GM21576 (cell line): Measurements from ENCODE around the gene BLVRB.
A peak's percentile ranks its signal among the peaks of the same experiment; 100 is the strongest.
"Not testable (repeated sequence)": the region's sequence is repeated elsewhere in the genome, so short reads cannot be mapped to it uniquely, and the experiment has no call there.

Experiments
- ATAC-seq: cut with Tn5 transposase; IDR thresholded peaks from one replicate; pipeline ENCODE4 v1.9.1; 2021; ENCODE audit warnings: mild to moderate bottlenecking, moderate library complexity; ENCODE audit not compliant: unreplicated experiment

The BLVRB gene

DNA sequence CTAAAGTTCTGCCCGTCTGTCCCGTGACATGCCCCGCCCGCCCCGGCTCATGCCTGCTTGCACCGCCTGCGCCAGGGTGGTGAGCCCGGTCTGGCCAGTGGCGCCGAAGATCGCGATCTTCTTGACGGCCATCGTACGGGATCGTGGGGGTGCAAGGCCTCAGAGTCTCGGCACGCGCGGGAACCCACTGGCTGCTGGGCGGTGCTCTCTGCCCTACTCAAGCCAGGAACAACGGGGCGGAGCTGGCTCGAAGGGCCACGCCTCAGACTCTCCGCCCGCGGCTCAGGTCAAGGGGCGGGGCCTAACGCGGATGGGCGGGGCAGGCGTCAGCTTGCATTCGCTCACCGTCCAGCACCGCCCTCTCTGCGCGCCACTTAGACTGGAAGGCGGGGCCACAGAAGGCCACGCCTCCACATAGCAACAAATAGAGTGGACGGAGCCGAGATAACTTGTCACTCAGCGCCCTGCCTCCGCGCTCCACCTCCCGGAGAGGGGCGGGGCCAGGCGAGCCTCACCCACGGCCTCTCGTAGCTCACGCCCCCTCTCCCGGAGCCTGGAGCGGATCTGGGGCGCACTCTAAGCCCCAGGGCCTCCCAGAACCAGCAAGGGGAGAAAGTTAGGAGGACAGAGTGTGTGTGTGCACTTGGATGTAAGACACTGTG lies at the start of gene BLVRB:
TSS of gene BLVRB (minus strand) at position 189 of the 662 bp plus-strand sequence. CDS start at position 132, 57 bp downstream.
- peak; percentile 79 for ATAC-seq

DNA sequence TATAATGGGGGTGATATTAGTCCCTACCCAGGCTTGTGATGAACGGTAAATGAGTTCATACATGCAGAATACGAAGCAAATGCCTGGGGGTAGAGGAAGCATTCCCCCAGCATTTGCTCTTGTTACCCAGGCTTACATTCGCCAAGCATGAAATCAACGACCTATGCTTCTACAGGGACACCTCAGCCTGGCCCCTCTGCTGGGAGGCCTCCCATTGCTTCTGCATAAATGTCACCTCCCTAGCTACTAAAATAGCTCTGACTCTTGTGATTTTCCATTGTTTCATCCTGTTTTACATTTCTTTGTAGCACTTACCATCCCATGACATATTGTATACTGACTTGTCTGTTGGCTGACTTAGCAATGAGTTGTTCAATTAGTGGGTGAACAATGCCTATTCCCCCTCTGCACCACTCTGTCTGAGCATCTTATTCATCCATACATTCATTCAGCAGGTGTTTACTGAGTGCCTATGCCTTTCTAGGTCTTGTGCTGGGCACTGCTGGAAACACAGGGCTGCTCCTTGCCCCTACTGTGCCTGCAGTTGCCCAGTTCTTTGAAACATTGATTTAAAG lies 48.3 kb upstream of the BLVRB start:
- ATAC-seq: no peak

DNA sequence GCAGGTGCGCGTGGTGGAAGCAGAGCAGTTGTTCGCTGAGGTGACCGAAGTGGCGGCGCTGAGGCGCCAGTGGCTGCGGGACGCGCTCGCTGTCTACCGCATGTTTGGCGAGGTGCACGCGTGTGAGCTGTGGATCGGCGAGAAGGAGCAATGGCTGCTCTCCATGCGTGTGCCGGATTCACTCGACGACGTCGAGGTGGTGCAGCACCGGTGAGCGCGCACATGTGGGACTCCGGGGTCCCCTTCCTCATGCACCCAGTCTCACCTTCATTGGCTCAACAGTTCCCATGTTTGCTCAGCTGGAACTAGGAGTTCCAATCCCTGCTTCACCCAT lies 47.8 kb upstream of the BLVRB start:
- ATAC-seq: no peak

DNA sequence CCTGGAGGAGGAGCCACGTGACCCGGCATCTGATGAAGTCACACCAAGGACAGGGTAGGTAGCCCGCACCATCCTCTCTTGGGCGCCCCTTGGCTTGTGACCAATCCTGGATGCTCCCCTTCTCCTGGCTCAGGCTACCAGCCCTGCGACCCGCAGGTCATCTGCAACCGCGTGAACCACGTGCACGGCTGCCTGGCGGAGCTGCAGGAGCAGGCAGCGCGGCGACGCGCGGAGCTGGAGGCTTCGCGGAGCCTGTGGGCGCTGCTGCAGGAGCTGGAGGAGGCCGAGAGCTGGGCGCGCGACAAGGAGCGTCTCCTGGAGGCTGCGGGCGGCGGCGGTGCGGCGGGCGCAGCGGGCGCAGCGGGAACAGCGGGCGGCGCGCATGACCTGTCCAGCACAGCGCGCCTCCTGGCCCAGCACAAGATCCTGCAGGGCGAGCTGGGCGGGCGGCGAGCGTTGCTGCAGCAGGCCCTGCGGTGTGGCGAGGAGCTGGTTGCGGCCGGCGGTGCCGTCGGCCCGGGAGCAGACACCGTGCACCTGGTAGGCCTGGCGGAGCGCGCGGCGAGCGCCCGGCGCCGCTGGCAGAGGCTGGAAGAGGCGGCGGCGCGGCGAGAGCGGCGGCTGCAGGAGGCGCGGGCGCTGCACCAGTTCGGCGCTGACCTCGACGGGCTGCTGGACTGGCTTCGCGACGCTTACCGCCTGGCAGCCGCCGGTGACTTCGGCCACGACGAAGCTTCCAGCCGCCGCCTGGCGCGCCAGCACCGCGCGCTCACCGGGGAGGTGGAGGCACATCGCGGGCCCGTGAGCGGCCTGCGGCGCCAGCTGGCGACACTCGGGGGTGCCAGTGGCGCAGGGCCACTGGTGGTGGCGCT lies 47.2 kb upstream of the BLVRB start:
- ATAC-seq: no peak

DNA sequence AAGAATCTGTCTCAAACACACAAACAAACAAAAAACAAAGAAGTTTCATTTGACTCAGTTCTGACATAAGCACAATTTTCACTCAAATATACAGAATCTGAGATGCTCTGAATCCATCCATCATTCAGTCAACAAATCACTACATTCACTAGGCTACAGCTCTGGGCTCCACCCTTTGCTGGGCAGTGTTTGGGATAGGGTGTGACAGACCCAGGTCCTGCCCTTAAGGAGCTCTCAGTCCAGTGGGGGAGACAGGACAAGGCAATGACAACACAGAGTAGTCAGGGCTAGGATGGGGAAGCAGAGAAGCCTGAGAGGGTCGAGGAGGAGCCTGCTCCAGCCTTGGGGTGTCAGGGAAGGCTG lies 46.5 kb upstream of the BLVRB start:
- no peak for ATAC-seq

DNA sequence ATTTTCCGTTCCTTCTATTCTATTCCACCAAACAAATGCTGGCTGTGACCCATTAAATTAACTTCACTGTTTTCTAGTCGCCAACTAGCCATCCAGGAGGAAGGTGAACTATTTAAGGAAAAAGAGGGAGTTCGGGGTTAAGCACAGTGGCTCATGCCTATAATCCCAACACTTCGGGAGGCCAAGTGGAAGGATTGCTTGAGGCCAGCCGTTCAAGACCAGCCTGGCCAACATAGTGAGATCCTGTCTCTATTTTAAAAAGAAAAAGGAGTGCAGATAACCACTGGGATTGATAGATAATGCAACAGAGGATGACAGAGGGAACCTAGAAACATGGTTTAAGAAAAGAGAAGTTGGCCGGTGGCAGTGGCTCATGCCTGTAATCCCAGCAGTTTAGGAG lies 45.9 kb upstream of the BLVRB start:
- no peak for ATAC-seq

DNA sequence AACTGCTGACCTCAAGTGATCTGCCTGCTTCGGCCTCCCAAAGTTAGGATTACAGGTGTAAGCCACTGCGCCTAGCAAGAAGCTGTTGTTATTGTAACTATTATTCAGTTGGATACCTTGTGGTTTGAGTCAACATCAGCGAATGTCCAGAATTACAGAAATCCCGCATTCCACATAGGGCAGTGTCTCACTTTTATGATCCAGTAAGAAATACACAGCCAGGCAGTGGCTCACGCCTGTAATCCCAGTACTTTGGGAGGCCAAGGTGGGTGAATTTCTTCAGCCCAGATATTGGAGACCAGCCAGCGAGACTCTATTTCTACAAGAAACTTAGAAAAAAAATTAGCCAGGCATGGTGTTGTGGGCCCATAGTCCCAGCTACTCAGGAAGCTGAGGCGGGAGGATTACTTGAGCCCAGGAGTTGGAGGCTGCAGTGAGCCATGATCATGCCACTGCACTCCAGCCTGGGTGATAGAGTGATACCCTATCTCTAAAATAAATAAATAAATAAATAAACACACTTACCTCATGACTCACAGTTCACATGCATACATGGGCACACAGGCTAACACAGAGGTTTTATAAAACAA lies 45.1 kb upstream of the BLVRB start:
- ATAC-seq: no peak

DNA sequence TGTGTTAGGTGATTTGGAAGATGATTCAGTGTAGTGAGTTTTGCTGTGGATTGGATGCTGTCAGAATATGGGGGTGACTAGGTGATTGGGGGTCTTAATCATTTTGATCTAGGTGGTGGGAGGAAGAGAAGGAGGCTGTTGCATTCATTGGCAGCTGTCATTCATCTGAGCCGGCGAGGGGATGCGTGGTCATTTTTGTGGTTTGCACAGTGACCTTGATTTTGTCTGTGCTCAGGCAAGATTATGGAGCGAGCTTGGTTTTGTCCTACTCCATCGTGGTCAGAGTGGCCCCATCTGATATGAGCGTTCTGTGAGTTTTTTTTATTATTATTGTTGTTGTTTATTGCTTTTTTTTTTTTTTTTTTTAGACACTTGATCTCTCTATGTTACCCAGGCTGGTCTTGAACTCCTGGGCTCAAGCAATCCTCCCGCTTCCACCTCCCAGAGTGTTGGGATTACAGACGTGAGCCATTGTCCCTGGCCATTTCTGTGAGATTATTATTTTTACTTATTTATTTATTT lies 43.3 kb upstream of the BLVRB start:
- no peak for ATAC-seq

DNA sequence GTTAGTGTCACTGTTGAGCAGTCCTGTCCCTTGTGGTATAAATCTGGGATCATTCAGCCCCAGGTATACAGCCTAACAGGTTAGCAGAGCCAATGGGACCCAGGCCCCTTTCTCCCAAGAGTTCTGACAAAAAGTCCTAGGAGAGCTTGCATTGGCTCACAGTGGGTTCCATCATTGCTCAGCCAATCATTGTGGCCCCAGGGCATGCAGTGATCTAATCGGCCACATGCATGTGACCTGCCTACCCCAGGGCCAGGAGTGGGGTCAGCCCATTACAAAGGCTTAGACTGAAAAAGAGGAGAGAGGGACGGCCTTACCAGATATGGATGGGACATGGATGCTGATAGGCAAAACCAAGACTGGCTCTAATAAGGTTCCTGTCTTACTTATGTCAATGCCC lies 42.3 kb upstream of the BLVRB start:
- ATAC-seq: no peak

DNA sequence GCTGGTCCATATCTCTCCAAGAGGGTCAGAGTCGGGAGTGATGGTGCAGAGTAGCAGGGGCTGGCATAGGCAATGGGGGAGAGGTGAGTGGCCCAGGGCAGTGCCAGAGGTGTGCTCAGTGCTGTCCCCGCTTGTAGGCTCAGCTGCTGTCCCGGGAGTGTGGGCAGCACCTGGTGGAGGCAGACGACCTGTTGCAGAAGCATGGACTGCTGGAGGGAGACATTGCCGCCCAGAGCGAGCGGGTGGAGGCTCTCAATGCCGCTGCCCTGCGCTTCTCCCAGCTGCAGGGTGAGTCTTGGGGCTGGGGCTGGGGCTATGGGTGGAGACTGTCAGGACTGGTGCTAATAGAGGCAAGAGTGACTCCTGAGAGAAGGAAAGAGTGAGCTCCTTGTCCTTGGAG lies 40.6 kb upstream of the BLVRB start:
- ATAC-seq: no peak

DNA sequence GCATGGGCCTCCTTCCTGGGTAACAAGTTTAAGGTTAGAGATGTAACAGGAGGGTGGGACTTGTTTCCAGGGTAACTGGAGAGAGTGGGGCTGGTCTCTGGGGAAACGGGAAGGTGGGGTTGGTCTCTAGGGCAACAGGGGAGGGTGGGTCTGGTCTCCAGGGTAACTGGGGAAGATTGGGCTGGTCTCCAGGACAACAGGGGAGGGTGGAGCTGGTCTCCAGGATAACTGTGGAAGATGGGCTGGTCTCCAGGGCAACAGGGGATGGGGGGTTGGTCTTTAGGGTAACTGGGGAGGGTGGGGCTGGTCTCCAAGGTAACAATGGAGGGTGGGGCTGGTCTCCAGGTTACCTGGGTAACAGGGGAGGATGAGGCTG lies 37.8 kb upstream of the BLVRB start:
- no peak for ATAC-seq

DNA sequence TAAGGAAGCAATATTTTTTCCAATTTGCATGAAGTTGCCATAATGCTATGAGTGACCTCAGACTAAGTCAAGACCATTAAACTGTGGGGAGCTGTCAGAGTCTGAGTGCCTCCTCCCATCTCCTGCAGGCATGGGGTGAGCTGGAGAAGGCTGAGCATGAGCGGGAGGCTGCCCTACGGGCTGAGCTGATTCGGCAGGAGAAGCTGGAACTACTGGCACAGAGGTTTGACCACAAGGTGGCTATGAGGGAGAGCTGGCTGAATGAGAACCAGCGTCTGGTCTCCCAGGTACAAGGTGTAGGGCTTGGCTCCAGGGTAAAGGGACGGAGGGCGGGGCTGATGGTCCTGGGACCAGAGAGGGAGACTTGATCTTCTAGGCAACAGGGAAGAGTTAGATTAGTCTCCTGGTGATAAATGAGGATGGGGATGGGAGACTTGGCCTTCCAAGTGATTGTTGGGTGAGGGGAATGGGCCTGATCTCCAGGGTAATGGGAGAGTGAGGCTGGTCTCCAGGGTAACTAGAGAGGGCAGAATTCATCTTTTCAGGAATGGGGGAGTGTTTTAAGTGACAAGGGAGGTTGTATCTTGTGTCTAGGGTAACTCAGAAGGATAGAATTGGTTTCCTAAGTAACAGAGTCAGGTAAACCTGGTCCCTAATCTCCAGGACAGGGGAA lies 37.2 kb upstream of the BLVRB start:
- ATAC-seq: no peak

DNA sequence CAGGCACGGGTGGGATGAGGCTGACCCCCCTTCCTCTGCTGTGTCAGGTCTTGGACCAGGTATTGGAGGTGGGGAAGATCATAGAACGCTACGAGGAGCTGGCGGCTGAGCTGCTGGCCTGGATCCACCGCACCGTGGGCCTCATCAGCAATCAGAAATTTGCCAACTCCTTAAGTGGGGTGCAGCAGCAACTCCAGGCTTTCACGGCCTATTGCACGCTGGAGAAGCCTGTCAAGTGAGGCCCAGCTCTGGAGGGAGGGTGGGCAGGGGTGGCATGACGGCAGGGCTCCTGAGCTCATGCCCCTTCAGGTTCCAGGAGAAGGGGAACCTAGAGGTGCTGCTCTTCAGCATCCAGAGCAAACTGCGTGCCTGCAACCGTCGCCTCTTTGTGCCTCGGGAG lies 36.5 kb upstream of the BLVRB start:
- ATAC-seq: no peak

DNA sequence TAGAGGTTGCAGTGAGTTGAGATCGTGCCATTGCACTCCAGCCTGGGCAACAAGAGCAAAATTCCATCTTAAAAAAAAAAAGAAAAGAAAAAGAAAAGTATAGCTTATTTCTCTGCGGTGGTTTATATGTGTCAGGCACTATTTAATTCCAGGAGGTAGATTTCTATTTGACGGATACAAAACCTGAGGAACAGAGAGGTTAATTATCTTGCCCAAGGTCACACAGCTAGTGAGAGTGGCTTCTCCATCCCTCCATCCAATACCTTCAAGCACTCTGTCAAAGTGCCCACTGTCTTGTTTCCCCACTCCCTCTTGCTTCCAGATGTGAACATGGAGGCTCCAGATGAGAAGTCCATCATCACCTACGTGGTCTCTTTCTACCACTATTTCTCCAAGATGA lies 36.1 kb upstream of the BLVRB start:
- ATAC-seq: no peak

DNA sequence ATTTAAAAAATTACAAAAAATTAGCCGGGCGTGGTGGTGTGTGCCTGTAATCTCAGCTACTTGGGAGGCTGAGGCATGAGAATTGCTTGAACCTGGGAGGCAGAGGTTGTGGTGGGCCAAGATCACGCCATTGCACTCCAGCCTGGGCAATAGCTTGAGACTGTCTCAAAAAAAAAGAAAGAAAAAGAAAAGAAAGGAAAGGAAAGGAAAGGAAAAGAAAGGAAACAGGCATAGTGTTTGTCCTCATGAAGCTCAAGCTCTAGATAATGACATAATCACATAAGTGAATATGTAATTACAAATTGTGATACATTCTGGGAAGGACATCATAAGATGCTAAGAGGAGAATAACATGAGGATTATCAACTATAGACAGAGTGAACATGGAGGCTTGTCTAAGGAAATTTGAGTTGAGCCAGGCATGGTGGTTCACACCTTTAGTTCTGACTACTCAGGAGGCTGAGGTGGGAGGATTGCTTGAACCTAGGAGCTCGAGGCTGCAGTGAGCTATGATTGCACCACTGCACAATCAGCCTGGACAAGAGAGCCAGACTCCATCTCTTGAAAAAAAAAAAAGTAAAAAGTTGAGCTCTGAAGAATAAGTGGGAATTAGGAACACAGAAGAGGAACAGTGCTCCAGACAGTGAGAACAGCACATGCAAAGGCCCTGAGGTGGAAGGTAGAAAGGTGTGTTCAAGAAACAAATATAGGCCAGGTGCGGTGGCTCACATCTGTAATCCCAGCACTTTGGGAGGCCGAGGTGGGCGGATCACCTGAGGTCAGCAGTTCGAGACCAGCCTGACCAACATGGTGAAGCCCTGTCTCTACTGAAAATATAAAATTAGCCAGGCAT lies 35.4 kb upstream of the BLVRB start:
- not testable (repeated sequence) for ATAC-seq

DNA sequence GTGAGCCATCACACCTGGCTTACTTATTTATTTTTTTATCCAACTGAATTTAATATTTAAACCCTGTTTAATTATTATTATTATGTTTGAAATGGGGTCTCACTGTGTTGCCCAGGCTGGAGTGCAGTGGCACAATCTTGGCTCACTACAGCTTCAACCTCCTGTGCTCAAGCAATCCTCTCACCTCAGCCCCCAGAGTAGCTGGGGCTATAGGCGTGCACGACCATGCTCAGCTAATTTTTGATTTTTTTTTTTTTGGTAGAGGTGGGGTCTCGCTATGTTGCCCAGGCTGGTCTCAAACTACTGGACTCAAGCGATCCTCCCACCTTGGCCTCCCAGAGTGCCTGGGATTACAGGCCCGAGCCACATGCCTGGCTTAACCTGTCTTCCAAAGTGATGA lies 33.8 kb upstream of the BLVRB start:
- ATAC-seq: no peak

DNA sequence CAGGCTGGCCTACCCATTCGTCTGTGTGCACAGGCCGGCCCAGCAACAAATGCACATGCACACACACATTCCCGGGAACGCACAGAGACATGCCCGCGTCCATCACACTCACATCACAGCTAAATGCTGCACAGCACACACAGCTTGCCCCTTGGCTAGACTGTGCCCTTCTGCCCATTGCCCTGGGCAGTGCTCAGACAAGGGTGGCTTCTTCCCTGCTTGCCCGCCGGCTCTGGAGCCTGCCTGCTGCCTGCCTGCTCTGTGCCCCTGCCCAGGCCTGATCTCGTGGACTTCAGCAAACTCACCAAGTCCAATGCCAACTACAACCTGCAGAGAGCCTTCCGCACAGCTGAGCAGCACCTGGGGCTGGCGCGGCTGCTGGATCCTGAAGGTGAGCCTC lies 31.7 kb upstream of the BLVRB start:
- ATAC-seq: no peak

DNA sequence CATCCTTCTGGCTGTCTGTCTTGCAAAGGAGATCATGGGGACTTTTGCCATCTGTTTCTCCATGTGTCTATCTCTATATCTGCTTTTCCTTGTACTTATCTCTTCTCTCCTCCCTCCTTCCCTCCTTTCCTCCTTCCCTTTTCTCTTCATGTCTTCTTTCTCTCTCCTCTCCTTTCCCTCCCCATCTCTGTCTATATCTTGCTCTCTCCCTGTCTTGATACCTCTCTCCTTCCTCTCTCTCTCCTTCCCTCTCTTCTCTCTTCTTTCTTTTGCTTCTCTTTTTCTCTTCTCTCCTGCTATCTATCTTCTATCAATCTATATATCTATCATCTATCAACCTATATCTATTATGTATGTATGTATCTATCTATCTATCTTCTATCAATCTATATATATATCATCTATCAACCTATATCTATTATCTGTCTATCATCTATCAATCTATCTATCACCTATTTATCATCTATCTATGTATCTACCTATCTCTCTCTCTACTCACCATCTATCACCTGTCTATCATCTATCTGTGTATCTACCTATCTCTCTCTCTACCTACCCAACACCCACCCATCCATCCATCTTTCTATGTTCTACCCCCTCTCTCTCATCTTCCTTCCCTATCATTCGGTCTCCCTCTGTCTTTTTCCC lies 28.8 kb upstream of the BLVRB start:
- no peak for ATAC-seq

DNA sequence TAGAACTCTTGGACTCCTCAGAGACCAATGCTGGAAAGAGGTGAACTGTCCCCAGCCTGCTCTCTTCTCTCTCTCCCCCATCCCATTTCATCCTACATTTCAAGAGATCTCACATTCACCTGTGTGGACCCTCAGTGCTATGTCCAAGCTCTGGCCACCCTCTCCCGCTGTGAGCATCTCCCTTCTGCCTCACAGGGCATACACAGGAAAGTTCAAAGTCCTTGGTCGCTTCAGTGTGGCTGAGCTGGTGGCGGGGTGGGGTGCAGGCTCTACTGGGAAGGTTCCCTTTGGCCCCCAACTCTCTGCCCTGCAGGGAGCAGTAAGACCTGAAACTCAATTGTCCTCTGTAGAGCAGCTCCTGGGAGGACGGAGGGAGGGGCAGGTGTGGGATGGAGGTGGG lies 28.2 kb upstream of the BLVRB start:
- no peak for ATAC-seq

DNA sequence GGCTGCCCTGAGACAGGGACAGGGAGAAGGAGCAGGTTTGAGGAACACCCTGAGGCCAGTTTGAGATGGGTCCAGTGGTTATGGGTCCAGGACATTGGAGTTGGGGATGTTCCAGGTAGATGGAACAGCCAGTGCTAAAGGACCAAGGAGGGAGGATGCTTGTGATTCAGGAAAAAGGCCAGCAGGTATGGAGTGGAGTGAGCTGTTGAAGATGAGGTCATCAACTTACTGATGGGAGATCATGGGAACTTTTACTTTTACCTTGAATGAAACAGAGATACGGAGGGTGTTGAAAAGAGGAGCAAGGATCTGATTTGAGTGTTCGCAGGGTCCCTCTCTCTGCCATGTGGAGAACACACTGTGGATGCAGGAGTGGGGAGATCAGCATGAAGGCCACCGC lies 26.7 kb upstream of the BLVRB start:
- ATAC-seq: no peak
